PC-9 (cell line): ENCODE data around the gene SH3RF3. TPM values are rescaled to one million over a fixed set of nuclear protein-coding genes. Genes with fewer than 3 reads are reported as not detected.

ENCODE experiments used
- BruUV-seq: library from RNA; stranded (reverse); fragments of 400-500 nt; replicated peaks from 2 replicates; lab custom pipeline; 2021; lab: Mats Ljungman, UMichigan
- CTCF ChIA-PET: fragments of 300-600 bp; sonication (Branson Sonifier 250); formaldehyde crosslinking; loops from one replicate; lab custom pipeline; 2022; ENCODE audit warnings: antibody characterized with exemption; lab: Charles Lee
- POLR2A ChIA-PET: fragments of 300-600 bp; sonication (Branson Sonifier 250); formaldehyde crosslinking; loops from one replicate; lab custom pipeline; 2022; ENCODE audit warnings: antibody characterized with exemption; ENCODE audit not compliant: unreplicated experiment; lab: Charles Lee
- DNase-seq, 2 experiments: peaks; one replicate each; pipeline versions ENCODE4 v3.0.0 to v3.0.0-alpha.2; 2015 to 2022; ENCODE audit warnings: mixed read lengths in 1 of 2
- H2AFZ ChIP-seq: fragments of 200-600 bp; sonication (generic); 2 replicates; pipeline ENCODE4 v1.8.1; 2017; ENCODE audit warnings: antibody characterized with exemption
- H3F3A ChIP-seq: fragments of 200-600 bp; sonication (generic); 2 replicates; pipeline ENCODE4 v1.8.1; 2017; ENCODE audit warnings: antibody characterized with exemption, mild to moderate bottlenecking, low read depth; ENCODE audit not compliant: insufficient read depth
- H3K27ac ChIP-seq: fragments of 200-600 bp; sonication (generic); 2 replicates; pipeline ENCODE4 v1.6.1; 2016; ENCODE audit warnings: mixed run types
- H3K27me3 ChIP-seq: fragments of 200-600 bp; sonication (generic); 2 replicates; pipeline ENCODE4 v1.6.1; 2016; ENCODE audit warnings: low read depth, mixed run types; ENCODE audit not compliant: insufficient read depth
- H3K36me3 ChIP-seq: fragments of 200-600 bp; sonication (generic); 2 replicates; pipeline ENCODE4 v1.6.1; 2016; ENCODE audit warnings: low read depth, mixed run types
- H3K4me1 ChIP-seq: fragments of 200-600 bp; sonication (generic); replicated peaks from 2 replicates; pipeline ENCODE4 v1.6.1; 2016; ENCODE audit warnings: mixed run types; ENCODE audit not compliant: insufficient read depth
- H3K4me2 ChIP-seq: fragments of 200-600 bp; sonication (generic); 2 replicates; pipeline ENCODE4 v1.6.1; 2017; ENCODE audit warnings: mixed run types
- H3K4me3 ChIP-seq: fragments of 200-600 bp; sonication (generic); 2 replicates; pipeline ENCODE4 v1.6.1; 2016; ENCODE audit warnings: mixed run types
- H3K79me2 ChIP-seq: fragments of 200-600 bp; sonication (generic); 2 replicates; pipeline ENCODE4 v1.6.1; 2017; ENCODE audit warnings: low read depth, mixed run types
- H3K9me2 ChIP-seq: fragments of 200-600 bp; sonication (generic); 2 replicates; pipeline ENCODE4 v1.8.1; 2017; ENCODE audit warnings: mild to moderate bottlenecking; ENCODE audit not compliant: insufficient read depth
- H3K9me3 ChIP-seq: fragments of 200-600 bp; sonication (generic); 2 replicates; pipeline ENCODE4 v1.8.1; 2016; ENCODE audit warnings: low read depth; ENCODE audit not compliant: insufficient read depth
- H4K20me1 ChIP-seq: fragments of 200-600 bp; sonication (generic); 2 replicates; pipeline ENCODE4 v1.8.1; 2017; ENCODE audit not compliant: insufficient read depth
- EZH2 ChIP-seq: fragments of 200-600 bp; sonication (generic); IDR thresholded peaks from 2 replicates; pipeline ENCODE4 v1.8.0; 2017; ENCODE audit warnings: antibody characterized with exemption, low read depth
- intact Hi-C: fragments of 100-400 bp; cut with micrococcal nuclease; formaldehyde crosslinking; loops from one replicate; pipeline ENCODE4 v1.10.0; 2022; ENCODE audit not compliant: unreplicated experiment
- total RNA-seq: library from RNA; stranded (reverse); gene quantifications from 2 replicates; pipeline ENCODE4 v1.2.3, GENCODE V29; 2021
- TF ChIP-seq, protein P1 (sequence below): fragments of 200-600 bp; sonication (generic); conservative IDR thresholded peaks from 2 replicates; pipeline ENCODE4 v1.6.1; 2017; ENCODE audit warnings: mixed run types, antibody characterized with exemption, mild to moderate bottlenecking, moderate library complexity

The SH3RF3 gene
- total RNA-seq, 1 experiment from 2014 or later, result 6.1 TPM

DNA sequence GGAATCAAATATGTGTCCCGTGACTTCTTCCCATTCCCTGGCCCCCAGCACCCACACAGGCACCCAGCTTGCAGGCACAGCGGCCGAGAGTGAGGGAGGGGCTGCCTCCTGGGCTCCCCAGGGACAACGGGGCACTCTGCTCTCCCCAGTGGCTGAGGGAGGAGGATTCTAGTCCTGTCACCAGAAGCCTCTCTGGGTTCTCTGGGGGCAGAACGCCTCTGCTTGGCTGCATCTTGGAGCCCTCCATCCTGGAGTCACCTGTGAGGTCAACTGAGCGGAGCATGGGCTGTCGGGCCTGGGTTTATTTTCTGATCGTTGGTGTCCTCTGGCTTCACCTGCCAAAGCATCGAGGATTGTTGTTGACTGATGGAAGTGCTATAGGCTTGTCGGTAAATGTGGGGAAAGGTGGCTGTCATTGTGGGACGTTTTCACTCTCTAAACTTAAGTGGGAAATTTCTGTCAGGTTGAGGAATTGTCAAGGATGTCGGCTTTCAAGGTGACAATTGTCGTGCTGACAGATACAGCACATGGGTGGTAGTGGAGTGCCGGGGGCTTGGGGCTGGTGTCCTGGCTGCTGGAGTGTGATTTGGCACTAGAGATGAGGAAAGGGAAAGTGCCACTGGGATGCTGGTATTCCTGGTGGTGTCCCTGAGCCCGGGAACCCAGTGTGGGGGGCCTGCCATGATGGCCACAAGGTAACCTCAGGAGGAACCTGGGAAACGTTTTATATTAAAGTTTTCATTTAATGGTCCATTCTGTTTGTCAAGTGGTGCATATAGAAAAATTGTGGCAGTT is 13.6 kb downstream of the SH3RF3 start:
- peaks cover 66% of the 10 kb centered on the region for H3K79me2 ChIP-seq
- H4K20me1 ChIP-seq, result peaks cover 64% of the 10 kb centered on the region
- CTCF ChIA-PET, result interaction anchor here (0.6 kb wide), 1 partner anchor 11 kb away, joined by 11 read pairs; no protein-coding TSS in a partner anchor
- no TSS peak for BruUV-seq
- no peaks in the 10 kb centered on the region for H3K36me3 ChIP-seq
- H3K9me2 ChIP-seq, result no peaks in the 10 kb centered on the region
- POLR2A ChIA-PET, result no interaction called here
- H3K4me1 ChIP-seq, result no peaks in the 10 kb centered on the region
- no peak overlapping the region for H3K4me3 ChIP-seq
- no peak overlapping the region for H2AFZ ChIP-seq
- DNase-seq, result no peak
- no peak overlapping the region for H3K27ac ChIP-seq
- no peaks in the 10 kb centered on the region for H3F3A ChIP-seq
- no peaks in the 10 kb centered on the region for H3K27me3 ChIP-seq
- H3K4me2 ChIP-seq, result no peak overlapping the region
- intact Hi-C loops, result no loop called here
- no peaks in the 10 kb centered on the region for H3K9me3 ChIP-seq
- TF ChIP-seq, protein P1, sequence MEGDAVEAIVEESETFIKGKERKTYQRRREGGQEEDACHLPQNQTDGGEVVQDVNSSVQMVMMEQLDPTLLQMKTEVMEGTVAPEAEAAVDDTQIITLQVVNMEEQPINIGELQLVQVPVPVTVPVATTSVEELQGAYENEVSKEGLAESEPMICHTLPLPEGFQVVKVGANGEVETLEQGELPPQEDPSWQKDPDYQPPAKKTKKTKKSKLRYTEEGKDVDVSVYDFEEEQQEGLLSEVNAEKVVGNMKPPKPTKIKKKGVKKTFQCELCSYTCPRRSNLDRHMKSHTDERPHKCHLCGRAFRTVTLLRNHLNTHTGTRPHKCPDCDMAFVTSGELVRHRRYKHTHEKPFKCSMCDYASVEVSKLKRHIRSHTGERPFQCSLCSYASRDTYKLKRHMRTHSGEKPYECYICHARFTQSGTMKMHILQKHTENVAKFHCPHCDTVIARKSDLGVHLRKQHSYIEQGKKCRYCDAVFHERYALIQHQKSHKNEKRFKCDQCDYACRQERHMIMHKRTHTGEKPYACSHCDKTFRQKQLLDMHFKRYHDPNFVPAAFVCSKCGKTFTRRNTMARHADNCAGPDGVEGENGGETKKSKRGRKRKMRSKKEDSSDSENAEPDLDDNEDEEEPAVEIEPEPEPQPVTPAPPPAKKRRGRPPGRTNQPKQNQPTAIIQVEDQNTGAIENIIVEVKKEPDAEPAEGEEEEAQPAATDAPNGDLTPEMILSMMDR, result no peak
- TF ChIP-seq EZH2, result no peak

DNA sequence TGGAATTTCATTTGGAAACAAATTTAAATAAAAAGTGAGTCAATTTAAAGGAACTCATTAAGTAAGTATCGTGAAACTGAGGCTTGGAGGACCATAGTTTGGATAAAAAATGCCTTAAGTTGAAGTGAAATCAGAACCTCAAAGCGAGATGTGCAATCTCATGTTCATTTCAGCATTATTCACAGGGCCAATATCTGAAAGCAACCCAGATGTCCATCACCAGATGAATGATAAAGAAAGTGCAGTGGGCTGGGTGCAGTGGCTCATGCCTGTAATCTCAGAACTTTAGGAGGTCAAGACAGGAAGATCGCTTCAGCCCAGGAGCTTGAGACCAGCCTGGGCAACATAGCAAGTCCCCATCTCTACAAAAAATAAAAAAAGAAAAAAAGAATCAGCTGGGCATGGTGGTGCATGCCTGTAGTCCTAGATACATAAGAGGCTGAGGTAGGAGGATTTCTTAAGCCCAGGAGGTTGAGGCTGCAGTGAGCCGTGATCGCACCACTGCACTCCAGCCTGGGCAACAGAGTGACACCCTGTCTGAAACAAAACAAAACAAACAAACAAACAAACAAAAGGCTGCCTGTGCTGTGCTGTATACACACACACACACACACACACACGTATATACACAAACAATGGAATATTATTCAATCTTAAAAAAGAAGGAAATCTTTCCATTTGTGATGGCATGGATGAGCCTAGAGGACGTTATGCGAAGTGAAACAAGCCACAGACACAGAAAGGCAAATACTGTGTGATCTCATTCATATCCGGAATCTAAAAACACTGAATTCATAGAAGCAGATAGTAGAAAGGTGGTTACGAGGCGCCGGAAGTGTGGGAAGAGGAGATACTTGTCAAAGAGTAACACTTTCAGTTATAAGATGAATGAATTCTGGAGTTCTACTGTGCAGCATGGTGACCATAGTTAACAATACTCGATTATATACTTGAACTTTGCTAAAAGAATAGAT is 14.5 kb downstream of the SH3RF3 start:
- H3K4me3 ChIP-seq, result no peak overlapping the region
- no peak overlapping the region for H3K4me2 ChIP-seq
- no peak for DNase-seq
- TF ChIP-seq EZH2, result no peak
- TF ChIP-seq, protein P1, result no peak
- BruUV-seq, result no TSS peak
- H3K27ac ChIP-seq, result no peak overlapping the region
- peaks cover 56% of the 10 kb centered on the region for H4K20me1 ChIP-seq
- ChIA-PET CTCF (no interaction called here), POLR2A (no interaction called here)
- no peaks in the 10 kb centered on the region for H3K4me1 ChIP-seq
- H3K9me2 ChIP-seq, result no peaks in the 10 kb centered on the region
- peaks cover 66% of the 10 kb centered on the region for H3K79me2 ChIP-seq
- no peak overlapping the region for H2AFZ ChIP-seq
- H3K9me3 ChIP-seq, result no peaks in the 10 kb centered on the region
- intact Hi-C loops, result no loop called here
- no peaks in the 10 kb centered on the region for H3F3A ChIP-seq
- no peaks in the 10 kb centered on the region for H3K27me3 ChIP-seq
- no peaks in the 10 kb centered on the region for H3K36me3 ChIP-seq

DNA sequence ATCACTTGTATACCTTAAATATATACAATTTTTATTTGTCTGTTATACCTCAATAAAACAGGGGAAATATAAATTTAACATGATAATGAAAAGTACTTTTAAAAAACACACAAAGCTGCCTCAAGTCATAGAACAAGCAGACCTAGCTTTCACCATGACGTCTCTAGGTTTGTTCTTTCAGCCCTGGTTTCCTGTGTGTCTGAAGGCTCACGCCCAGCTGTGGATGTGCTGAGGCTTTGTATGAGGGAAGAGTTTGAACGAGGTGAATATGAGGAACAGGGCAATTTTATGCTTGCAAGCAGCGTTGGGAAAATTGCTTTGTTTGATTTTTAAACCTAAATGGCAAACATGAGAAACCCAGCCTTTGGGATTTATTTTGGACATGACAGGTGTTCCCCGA is 15.3 kb downstream of the SH3RF3 start:
- Histone ChIP-seq H3K9me2 (no peaks in the 10 kb centered on the region), H4K20me1 (peaks cover 48% of the 10 kb centered on the region), H3K27ac (no peak overlapping the region), H3K27me3 (no peaks in the 10 kb centered on the region), H3F3A (no peaks in the 10 kb centered on the region), H3K4me3 (no peak overlapping the region), H3K4me2 (no peak overlapping the region), H2AFZ (no peak overlapping the region), H3K4me1 (no peaks in the 10 kb centered on the region), H3K79me2 (peaks cover 59% of the 10 kb centered on the region), H3K36me3 (no peaks in the 10 kb centered on the region), H3K9me3 (no peaks in the 10 kb centered on the region)
- no peak for DNase-seq
- ChIA-PET CTCF (no interaction called here), POLR2A (no interaction called here)
- TF ChIP-seq, protein P1, result no peak
- no peak for TF ChIP-seq EZH2
- no TSS peak for BruUV-seq
- intact Hi-C loops, result no loop called here
